ENCODE measurements around the gene PDIA5. TPM values are rescaled to one million over a fixed set of nuclear protein-coding genes. Genes with fewer than 3 reads are reported as not detected.
A peak's percentile ranks its signal among the peaks of the same experiment; 100 is the strongest.

PDIA5 gene
- total RNA-seq, 3 donors from 2014 or later (not counting 1 experiment from before 2014, with no cell fraction given), result 0.59 to 3.3 (median 0.63) TPM

GRCh38 chr3:123064914-123065313 is 1.9 kb upstream of the PDIA5 start:
- intact Hi-C loops (cut with micrococcal nuclease), result no loop called here
- peaks cover 11% of the 10 kb centered on the region for H3K4me1 ChIP-seq (ENCODE audit: control insufficient read depth, insufficient read depth, low read length)
- no peaks in the 10 kb centered on the region for H3K36me3 Mint-ChIP-seq
- H3K9me3 ChIP-seq (ENCODE audit: control insufficient read depth, insufficient read depth, low read length), result no peaks in the 10 kb centered on the region
- no peak overlapping the region for H3K4me3 Mint-ChIP-seq
- peaks cover 4 to 22% of the 10 kb centered on the region in 2 donors for H3K4me1 Mint-ChIP-seq
- DNase-seq, result no peak
- H3K9me3 Mint-ChIP-seq, result no peaks in the 10 kb centered on the region
- no peaks in the 10 kb centered on the region for H3K27me3 ChIP-seq (ENCODE audit: control insufficient read depth, insufficient read depth, low read length)
- no peak overlapping the region for H3K27ac ChIP-seq (ENCODE audit: low read length)
- WGBS (ENCODE audit: insufficient coverage), result 0% methylated on average over 1 of the region's 1 CpG
- H3K4me3 ChIP-seq (ENCODE audit: low read length), result no peak overlapping the region
- ATAC-seq, result no peak
- H3K27ac Mint-ChIP-seq, result no peak overlapping the region
- H3K27me3 Mint-ChIP-seq (ENCODE audit: low read depth in 2 of 2), result peaks cover 33 to 34% of the 10 kb centered on the region in 2 donors
- TF ChIP-seq, protein P1, sequence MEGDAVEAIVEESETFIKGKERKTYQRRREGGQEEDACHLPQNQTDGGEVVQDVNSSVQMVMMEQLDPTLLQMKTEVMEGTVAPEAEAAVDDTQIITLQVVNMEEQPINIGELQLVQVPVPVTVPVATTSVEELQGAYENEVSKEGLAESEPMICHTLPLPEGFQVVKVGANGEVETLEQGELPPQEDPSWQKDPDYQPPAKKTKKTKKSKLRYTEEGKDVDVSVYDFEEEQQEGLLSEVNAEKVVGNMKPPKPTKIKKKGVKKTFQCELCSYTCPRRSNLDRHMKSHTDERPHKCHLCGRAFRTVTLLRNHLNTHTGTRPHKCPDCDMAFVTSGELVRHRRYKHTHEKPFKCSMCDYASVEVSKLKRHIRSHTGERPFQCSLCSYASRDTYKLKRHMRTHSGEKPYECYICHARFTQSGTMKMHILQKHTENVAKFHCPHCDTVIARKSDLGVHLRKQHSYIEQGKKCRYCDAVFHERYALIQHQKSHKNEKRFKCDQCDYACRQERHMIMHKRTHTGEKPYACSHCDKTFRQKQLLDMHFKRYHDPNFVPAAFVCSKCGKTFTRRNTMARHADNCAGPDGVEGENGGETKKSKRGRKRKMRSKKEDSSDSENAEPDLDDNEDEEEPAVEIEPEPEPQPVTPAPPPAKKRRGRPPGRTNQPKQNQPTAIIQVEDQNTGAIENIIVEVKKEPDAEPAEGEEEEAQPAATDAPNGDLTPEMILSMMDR (IDR thresholded peaks at IDR 0.05), result no peak
- no peaks in the 10 kb centered on the region for H3K36me3 ChIP-seq (ENCODE audit: control insufficient read depth, insufficient read depth, low read length)

- ATAC-seq (no peak), DNase-seq (no peak)
- no peaks in the 10 kb centered on the region for H3K36me3 Mint-ChIP-seq
- no peaks in the 10 kb centered on the region for H3K9me3 Mint-ChIP-seq
- peak overlapping the region; percentile 74 for H3K4me3 Mint-ChIP-seq
- TF ChIP-seq, protein P1 (IDR thresholded peaks at IDR 0.05), result no peak
- no peaks in the 10 kb centered on the region for H3K36me3 ChIP-seq (ENCODE audit: control insufficient read depth, insufficient read depth, low read length)
- intact Hi-C loops (cut with micrococcal nuclease), result no loop called here
- no peaks in the 10 kb centered on the region for H3K9me3 ChIP-seq (ENCODE audit: control insufficient read depth, insufficient read depth, low read length)
- H3K4me3 ChIP-seq (ENCODE audit: low read length), result peak overlapping the region; percentile 48
- no peaks in the 10 kb centered on the region for H3K27me3 ChIP-seq (ENCODE audit: control insufficient read depth, insufficient read depth, low read length)
- peaks cover 4 to 22% of the 10 kb centered on the region in 2 donors for H3K4me1 Mint-ChIP-seq
- H3K27me3 Mint-ChIP-seq (ENCODE audit: low read depth in 2 of 2), result peaks cover 26 to 30% of the 10 kb centered on the region in 2 donors
- H3K4me1 ChIP-seq (ENCODE audit: control insufficient read depth, insufficient read depth, low read length), result peaks cover 11% of the 10 kb centered on the region
- no peak overlapping the region for H3K27ac ChIP-seq (ENCODE audit: low read length)
- H3K27ac Mint-ChIP-seq, result no peak overlapping the region
- WGBS (ENCODE audit: insufficient coverage), result 51% methylated on average over 6 of the region's 6 CpGs
Measured at GRCh38 chr3:123066599-123066895, 278 bp upstream of the PDIA5 start.

- Histone ChIP-seq H3K9me3 (ENCODE audit: control insufficient read depth, insufficient read depth, low read length) (no peaks in the 10 kb centered on the region), H3K4me3 (ENCODE audit: low read length) (peak overlapping the region; percentile 48), H3K27ac (ENCODE audit: low read length) (no peak overlapping the region), H3K36me3 (ENCODE audit: control insufficient read depth, insufficient read depth, low read length) (no peaks in the 10 kb centered on the region), H3K4me1 (ENCODE audit: control insufficient read depth, insufficient read depth, low read length) (peaks cover 11% of the 10 kb centered on the region), H3K27me3 (ENCODE audit: control insufficient read depth, insufficient read depth, low read length) (no peaks in the 10 kb centered on the region)
- peaks cover 22 to 30% of the 10 kb centered on the region in 2 donors for H3K27me3 Mint-ChIP-seq (ENCODE audit: low read depth in 2 of 2)
- no peak overlapping the region for H3K27ac Mint-ChIP-seq
- intact Hi-C loops (cut with micrococcal nuclease), result no loop called here
- peaks cover 4 to 22% of the 10 kb centered on the region in 2 donors for H3K4me1 Mint-ChIP-seq
- H3K4me3 Mint-ChIP-seq, result peak overlapping the region; percentile 75
- H3K9me3 Mint-ChIP-seq, result no peaks in the 10 kb centered on the region
- 33% methylated on average over 21 of the region's 24 CpGs for WGBS (ENCODE audit: insufficient coverage)
- ATAC-seq (peak in 1 of 3 donors; percentile 32), DNase-seq (no peak)
- no peaks in the 10 kb centered on the region for H3K36me3 Mint-ChIP-seq
- TF ChIP-seq, protein P1 (IDR thresholded peaks at IDR 0.05), result no peak
Measured at GRCh38 chr3:123067689-123068600, 1.1 kb downstream of the PDIA5 start.

Data from natural killer cell (primary cell).